Renal cortical epithelial cell (primary cell): ENCODE results near the gene KIF17. TPM values are rescaled to one million over a fixed set of nuclear protein-coding genes. Genes with fewer than 3 reads are reported as not detected.
"Not testable (repeated sequence)": the region's sequence is repeated elsewhere in the genome, so short reads cannot be mapped to it uniquely, and the experiment has no call there.

Experiments
- DNase-seq: peaks from one replicate; pipeline ENCODE4 v3.0.0-alpha.2; 2011; ENCODE audit warnings: low read depth
- total RNA-seq: library from RNA; depleted of rRNA; stranded (reverse); fragments of >200 nt; gene quantifications from 2 replicates; pipeline ENCODE4 v1.2.3, GENCODE V29; 2014

Gene KIF17
- total RNA-seq, 1 donor from 2014 or later, result 2.5 TPM

DNA sequence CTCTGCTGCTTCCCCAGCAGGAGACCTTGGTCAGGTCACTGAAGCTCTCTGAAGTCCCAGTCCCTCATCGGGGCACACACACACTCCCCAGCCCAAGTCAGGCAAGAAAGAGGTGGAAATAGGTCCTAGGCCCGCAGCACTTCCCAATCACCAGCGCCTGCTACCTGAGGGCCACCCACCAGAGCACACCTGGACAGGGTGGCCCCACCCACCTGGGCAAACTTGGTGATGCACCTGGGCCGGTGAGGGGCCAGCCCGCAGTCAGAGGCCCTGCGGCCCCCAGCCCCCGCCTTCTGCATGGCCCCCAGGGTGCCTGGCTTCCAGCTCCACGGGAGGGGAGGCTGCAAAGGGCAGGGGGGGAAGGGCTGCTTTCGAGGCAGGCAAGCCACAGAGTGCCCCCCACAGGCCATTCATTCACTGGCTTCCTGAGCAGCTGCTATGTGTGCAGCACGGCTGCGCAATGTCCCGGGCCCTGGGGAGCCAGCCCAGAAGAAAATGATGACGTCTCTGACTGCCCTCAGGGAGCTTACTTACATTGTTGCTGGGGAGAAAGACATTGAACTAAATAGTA lies 10.0 kb upstream of the KIF17 start:
- DNase-seq, result no peak

DNA sequence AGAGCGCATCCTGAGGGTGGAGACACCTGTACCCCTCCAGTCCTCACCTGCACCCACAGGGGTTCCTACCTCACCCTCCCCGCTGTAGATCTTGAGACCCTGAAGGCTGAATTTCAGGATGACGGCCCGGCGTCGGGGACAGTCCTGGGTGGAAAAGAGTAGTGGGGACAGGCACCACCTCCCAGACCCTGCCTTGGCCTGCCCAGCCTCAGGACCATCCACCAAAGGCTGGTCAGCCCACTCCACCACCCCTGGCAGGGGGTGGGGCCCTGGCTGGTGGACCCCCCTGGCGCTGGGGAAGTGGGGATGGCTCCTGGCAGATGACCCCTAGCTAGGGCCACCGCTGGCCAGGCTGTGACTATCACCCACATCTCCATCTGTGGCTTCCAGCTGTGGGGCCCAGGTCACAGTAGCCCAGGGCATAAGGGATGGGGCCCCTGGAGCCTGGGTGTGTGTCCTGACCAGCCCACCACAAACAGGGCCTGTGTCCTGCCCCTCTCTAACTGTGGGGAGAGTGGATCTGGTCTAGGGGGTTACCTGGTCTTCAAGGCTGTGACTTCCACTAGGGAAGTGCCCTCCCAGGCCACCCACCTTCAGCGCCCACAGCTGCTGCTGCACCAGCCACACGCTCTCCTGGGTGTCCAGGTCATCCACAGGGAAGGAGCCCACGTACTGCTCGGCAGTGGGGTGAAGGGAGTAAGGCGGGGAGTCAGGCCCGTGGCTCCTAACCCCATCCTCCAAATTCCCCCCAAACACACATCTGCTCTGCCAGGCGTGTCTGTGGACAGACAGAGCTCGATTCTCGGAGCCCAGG lies 9.3 kb upstream of the KIF17 start:
- no peak for DNase-seq

DNA sequence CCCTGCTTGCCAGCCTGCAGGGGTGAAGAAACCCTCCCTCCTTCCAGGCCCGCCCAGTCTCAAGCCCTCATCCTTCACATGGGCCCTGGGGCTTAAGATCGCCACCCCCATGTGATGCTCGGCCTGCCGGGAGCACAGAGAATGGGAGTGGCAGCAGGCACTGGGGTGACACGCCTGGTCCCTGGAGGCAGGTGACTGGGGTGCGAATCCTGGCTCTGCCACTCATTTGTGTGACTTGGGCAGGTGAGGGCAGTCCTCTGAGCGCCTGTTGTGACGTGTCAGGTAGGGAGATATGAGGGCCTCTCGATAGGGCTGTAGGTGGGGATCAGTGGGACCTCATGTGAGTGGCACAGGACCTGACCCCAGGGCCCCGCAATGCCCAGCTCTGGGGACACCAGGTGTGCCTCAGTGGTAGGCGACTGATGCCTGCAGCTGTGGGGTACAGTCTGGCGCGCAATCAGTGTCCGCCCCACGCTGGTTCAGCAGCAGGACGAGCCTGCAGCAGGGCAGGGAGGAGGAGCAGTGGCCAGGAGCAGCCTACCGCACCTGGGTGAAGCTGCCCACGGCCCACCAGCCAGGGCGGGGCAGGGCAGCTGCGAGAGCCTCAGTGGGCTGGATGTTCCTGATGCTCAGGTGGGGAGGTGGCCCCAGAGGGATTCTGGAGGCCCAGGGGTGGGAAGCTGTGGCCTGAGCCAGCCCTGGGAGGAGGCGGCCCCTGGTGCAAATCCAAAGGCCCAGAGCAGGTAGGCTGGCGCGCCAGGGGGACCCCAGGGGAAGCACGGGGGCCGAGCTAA lies 8.5 kb upstream of the KIF17 start:
- no peak for DNase-seq

DNA sequence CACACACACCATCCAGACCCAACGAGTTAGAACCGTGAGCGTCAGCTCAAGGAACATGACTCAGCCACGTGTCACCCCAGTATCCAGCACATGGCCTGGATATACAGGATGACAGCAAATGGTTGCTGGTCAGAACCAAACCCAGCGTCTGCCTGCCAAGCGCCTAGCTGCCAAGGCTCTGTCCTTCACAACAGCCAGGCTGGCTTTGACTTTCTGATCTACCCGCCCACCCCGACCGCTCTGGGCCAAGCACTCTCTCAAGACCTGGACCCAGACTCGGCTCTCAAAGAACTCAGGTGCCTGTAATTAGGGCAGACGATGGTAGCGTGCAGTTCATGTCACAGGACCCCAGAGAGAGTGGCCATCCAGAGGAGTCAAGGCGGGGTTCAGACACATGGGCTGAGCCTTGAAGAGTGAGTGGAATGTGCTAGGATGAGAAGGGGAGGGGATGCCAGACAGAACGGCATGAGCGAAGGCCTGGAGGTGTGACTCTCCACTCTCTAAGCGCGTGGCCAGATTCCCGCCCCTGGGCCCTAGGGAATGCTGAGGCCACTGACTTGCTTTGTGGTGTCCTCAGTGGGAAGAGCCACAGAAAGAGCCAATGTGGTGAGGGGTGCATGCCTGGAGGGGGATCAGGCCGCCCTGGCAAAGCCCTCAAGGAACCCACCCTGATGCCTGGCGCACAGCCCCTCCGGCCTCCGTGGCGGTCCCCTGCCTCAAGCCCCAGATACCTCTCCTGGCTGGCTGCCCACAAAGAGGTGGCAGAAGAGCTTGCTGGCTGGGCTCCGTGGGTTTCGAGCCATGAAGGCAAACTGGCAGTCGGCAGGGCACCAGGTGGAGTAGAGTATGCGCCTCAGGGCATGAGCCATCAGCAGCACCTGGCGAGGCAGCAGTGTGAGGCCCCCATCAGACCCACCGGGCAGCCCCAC lies 7.6 kb upstream of the KIF17 start:
- peak; percentile 63 for DNase-seq

DNA sequence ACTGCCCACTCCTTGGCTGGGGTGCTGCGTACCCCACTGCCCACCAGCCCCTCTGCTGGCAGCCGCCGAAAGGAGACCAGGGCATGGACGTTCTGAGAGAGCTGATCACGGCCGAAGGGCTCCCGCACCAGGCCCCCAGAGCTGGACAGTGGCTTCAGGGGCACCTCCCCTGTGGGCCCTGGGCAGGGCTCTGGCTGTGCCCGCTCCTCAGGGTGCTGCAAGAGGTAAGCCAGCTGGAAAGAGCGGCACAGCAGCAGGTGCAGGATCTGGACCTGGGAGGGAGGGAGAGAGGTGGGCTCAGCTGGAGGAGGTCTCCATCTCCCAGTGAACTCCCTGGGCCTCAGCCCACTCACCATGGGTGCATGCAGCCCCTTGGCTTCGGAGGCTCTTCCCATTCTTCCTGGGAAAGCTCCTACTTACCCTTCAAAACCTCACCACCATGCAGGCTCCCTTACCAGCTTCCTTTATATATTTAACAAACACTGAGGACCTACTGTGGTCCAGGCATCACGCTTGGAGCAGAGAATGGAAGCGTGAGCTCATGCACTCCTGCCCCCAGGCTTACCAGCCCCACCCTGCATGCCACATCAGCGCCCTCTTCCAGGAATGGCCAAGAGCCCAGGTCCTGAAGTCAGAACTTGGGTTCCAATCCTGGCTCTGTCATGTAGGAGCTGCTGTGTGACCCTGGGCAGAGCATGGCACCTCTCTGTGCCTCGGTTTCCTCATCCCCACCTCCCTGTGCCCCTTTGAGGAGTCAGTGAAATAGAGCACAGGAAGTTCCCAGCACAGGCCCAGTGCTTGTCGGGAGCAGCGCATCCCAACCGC lies 6.8 kb upstream of the KIF17 start:
- DNase-seq, result no peak

DNA sequence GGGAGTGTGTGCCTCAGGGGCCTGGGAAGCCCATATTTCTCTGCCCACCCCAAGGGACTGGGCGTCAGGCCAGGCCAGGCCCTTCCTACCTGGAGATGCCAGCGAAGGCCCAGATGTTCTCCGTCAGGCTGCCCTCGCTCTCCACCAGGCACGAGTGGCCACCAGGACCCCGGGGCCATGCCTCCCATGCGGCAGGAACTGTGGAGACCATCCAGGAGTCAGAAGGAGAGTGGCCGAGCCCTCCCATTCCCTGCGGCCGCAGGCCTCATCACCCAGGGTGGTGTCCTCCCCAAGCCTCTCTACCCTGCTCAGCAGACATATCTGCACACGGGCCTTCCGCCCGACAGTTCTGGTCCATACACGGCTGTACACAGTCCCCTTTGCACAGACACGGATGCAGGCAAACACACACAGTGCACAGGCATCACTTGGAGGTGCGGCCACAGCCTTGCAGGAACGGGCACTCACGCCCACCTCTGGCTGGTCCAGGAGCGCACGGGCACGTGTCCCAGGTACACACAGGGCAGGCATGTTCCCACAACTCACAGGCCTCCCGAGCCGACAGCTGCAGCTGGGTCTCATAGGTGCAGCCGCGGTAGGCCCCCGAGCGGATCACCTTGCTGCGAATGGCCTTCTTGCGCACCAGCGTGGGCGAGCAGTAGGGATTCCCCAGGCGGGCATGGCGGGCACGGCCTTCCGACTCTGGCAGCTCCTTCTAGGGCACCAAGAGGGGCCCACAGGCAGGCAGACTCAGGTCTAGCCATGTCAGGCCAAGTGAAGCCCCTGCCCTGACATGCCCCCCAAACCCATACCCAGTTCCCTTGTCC lies 5.9 kb upstream of the KIF17 start:
- DNase-seq, result no peak

DNA sequence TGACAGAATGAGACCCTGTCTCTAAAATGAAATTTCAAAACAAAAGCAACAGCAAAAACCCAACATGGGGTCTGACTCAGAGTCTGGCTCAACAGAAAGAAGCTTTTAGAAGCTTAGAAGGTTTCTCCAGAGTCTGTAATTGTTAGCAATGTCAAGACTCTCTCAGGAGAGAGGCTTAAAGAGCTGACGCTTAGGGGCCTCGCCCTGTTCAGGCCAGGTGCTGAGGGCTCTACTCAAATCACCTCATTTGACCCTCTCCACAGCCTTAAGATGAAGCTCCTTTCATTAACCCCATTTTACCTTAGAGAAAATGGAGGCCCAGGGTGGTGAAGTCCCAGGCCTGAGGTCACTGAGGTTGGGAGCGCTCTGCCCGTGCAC lies 5.3 kb upstream of the KIF17 start:
- no peak for DNase-seq

DNA sequence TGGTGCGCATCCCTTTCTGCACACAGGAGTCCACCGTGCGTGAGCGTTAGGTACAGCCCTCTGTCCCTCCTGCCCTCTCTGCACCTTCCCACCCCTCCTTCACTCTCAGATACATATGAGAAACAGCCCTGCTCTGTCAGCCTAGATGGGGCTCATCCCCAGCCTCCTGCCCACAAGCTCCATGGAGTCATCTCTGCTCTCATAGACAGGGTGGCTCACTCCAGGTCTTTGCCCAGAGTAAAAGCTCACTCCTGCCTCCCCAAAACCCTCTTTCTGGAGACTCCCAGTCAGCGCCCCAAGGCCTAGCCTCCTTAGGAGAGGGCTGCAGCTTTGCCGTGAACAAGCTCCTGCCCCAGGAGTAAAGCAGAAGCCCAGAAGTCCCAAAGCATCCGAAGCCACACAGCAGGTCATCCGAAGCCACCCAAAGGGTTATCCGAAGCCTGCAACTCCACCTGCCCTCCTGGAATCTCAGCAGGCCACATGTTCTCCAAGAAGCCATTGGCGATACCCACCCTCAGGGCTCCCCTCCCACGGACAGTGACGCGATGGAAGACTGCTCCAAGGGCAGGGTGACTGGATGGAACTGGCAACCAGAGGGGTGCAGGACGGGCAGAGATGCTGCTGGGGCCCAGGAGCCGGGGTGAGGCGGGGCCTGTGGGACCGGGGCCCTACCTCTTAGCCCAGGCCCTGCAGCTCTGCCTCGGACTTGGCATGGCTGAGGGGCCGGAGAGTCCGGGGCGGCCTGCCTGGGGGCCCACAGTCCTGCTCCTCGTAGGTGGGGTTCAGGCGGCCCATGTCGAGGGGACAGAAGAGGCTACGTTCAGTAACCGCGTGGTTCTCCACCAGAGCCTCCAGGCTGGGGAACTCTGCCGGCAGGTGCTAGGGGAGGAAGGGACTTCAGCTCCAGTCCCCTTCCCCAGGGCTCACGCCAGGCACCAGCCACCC lies 3.6 kb upstream of the KIF17 start:
- no peak for DNase-seq

DNA sequence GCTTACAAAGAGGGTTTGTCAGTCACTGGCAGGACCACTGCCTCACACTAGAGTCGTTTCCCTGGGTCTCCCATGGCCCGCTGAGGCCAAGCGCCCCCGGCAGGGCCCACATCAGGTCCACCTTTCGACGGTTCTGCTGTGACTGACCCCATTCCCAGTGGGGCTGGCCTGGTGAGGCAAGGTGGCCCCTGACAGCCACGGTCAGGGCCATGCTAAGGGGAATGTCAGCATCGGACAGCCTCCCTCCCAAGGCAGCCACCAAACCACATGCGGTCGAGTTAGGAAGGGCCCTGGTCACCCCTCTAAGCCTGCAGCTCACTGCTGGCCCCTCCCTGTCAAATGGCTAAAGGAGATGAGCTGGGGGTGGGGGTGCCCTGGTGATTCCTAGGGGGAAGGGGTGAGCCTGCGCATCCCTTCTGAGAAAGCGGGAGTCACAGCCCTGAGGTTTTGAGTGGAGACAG lies 2.9 kb upstream of the KIF17 start:
- no peak for DNase-seq

DNA sequence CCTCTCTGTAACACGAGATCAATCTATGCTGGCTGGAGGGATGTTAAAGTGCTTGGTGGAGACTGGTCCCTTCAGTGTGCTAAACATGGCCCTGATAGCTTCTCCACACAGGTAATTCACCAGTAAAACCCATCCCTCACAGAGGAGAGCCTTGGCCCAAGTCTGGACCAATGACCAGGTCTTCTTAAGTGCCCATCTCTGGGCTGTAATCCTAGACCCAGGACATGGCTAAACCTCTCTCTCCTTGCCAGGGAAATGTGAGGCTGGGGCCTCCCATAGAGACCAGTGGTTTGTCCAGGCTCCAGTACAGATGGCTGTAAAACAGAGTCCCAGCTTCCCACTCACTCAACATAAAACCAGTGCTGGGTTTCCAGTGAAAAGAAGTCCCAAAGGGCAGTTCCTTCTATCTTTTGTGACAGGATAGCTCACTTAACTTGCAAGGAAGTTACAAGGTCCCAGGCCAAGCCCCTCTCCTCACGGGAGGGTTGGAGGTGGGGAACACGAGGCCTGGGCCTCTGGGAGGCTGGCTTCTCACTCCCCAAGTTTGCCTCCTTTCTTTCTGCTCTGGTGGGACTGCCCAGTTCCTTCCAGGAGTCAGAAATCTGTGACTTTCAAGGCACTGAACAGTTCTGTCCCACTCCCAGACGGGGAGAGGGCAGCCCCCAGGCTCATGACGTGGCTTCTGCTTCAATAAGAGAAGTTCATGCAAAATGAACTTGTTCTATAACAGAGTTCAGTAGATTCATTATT lies 2.2 kb upstream of the KIF17 start:
- DNase-seq, result no peak

DNA sequence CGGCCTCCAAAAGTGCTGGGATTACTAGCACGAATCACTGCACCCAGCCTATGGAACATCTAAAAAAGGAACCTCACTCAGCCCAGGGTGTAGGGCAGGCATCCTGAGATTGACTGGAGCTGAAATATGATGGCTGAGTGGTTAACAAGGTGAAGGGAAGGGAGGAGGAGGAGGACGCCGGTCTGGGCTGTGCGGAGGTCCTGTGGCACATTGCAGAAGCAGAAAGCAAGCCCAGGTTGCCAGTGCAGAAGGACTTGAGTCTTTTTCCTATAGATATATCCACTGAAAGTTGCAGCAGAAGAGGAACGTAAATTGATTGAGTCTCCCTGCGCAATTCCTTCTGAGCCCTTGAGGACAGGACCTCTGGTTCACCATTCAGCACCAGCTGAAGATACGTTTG lies 1.5 kb upstream of the KIF17 start:
- DNase-seq, result no peak

DNA sequence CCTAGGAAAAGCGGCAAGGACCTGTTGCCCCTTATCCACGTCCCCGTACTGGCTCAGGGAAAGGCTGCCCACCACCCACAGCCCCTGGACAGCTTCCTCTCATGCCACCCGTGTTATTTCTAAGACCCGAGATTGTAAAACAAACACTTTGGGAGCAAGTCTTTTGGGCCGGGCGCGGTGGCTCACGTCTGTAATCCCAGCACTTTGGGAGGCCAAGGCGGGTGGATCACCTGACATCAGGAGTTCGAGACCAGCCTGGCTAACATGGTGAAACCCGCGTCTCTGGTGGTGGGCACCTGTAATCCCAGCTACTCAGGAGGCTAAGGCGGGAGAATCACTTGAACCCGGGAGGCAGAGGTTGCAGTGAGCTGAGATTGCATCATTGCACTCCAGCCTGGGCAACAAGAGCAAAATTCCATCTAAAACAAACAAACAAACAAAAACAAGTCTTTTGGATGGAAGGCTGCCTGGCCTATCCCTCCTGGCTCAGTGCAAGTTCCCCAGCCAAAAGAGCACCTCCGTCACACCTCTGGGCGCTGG lies 606 bp upstream of the KIF17 start:
- DNase-seq, result not testable (repeated sequence)

DNA sequence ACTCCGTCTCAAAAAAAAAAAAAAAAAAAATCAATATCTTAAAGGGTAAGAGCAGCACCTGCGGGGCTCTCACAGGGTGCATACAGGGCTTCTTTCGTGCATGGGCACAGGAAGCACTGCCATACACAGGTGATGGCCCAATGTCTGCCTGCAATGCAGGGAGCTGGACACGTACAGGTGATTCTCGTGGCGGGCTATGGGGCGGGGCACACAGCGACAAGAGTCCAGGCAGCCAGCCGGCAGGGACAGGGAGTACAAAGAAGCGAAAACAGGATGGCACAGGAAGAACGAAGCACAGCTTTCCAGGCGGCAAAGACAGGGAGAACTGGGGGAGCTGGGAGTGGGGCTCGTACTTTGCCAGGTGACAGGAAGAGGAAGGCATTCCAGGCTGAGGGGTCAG lies 1.6 kb downstream of the KIF17 start:
- DNase-seq, result no peak

DNA sequence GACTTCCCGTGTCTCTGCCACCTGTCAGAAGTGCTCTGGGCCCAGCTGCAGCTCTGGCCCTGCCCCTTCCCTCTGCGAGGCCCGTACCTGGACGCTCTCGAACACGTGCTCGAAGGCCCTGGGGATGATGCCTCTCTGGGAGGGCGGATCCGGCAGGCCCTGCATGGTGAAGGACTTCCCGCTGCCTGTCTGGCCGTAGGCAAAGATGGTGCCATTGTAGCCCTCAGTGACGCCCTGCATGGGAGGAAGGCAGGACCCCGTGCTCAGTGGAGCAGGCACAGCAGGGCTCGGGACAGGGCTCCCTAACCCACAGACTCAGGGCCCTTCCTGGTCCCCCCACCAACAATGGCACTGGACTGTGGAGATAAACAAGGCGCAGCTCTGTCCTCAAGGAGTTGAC lies 2.4 kb downstream of the KIF17 start:
- DNase-seq, result no peak

DNA sequence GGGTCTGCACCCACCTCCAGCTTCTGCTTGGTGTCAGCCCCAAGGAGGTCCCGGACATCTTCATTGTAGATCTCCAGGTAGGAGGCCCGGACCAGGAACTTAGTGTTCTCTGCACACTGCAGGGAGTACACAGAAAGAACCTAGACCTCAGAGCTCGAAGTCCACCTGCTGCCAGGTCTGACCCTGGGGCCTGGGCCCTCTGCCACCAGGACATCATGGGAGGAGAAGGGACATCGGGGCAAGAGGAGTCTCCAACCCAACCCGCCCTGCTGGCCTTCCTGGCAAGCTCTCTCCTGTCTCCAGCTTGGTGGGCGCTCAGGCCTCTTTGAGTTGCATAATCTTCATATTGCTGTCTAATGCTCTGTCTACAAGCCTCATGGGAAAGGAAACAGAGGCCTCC lies 4.4 kb downstream of the KIF17 start:
- DNase-seq, result no peak

DNA sequence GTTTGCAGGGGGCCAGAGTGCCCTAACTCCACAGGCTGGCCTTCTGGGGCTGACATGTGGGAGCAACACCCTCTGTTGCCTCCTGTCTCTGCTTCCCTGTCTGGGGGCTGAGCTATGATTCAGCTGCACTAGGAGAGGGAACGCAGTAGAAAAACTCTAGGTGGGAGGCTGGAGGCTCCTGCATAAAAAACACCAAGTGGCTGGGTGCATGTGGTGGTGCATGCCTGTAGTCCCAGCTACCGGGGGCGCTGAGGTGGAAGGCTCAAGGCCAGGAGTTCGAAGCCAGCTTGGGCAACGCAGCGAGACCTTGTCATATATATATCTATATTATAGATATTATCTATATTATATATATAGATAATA lies 5.6 kb downstream of the KIF17 start:
- DNase-seq, result no peak

DNA sequence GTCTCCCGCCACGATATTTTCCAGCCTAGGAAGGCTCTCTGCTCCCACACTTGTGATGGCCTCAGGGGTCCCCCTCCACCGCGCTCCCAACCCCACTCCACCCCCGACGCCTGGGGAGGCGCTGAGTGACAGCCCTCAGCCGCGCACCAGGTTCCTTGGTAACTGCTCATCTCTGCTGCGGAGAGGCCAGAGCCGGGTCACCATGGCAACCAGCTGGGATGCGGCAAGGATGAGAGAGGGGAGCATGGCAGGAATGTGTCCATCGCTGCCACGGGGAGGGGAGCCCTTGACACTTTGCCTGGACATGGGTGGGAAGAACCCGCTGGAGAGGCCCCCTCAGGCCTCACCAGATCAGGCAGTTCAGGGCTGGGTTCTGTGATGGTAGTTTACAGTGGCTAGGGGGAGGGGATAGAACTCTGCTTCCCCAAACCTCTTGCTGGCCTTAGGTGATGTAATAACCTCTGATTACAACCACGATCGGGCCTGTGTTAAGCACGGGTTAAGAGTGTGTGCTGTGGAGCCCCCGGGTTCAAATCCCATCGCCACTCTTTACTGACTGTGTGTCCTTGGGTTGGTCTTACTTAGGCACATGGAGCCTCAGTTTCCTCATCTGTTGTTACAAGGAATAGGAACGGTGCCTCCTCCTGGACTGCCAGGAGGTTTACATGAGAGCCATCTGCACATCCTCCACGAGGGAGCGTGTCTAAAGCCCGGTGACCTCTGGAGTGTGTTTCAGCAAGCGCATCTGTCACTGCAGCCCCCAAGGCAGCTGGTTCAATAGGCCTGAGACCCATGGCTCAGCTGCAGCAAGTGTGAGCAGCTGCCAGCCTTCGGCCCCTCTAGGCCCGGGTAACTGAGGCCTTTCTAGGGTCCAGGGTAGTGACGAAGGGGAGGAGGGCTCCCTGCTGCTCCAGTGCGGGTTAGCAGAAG lies 6.3 kb downstream of the KIF17 start:
- no peak for DNase-seq
